ENCODE data around the gene ERBB4. TPM values are rescaled to one million over a fixed set of nuclear protein-coding genes. Genes with fewer than 3 reads are reported as not detected.
"Not testable (repeated sequence)": the region's sequence is repeated elsewhere in the genome, so short reads cannot be mapped to it uniquely, and the experiment has no call there.

ERBB4 gene
- total RNA-seq, 1 donor from 2014 or later, result 2.6 TPM

DNA sequence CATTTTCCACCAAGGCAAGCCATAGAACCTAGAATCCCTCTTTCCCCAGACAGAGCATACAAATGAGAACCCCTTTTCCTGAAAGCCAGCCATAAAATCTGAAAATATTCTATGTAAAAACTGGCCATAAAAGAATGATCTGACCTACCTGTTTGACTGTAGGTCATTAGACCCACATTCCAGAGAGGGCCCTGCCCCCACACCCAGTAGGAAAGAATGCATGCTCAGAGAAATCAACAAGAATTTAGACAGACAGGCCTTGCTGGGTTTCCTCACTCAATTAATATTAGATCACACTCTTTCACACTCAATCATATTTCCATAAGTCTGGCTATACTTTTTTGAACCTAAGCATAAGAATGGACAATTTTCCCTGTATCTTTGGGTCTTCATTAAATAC, 929.5 kb downstream of the ERBB4 start:
- no peak overlapping the region for H3K4me3 ChIP-seq (ENCODE audit: low read depth, low read length)
- no peaks in the 10 kb centered on the region for H3K27me3 ChIP-seq (ENCODE audit: control insufficient read depth, insufficient read depth, low read length)
- TF ChIP-seq, protein P1, sequence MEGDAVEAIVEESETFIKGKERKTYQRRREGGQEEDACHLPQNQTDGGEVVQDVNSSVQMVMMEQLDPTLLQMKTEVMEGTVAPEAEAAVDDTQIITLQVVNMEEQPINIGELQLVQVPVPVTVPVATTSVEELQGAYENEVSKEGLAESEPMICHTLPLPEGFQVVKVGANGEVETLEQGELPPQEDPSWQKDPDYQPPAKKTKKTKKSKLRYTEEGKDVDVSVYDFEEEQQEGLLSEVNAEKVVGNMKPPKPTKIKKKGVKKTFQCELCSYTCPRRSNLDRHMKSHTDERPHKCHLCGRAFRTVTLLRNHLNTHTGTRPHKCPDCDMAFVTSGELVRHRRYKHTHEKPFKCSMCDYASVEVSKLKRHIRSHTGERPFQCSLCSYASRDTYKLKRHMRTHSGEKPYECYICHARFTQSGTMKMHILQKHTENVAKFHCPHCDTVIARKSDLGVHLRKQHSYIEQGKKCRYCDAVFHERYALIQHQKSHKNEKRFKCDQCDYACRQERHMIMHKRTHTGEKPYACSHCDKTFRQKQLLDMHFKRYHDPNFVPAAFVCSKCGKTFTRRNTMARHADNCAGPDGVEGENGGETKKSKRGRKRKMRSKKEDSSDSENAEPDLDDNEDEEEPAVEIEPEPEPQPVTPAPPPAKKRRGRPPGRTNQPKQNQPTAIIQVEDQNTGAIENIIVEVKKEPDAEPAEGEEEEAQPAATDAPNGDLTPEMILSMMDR (IDR thresholded peaks at IDR 0.05; ENCODE audit: insufficient read depth, low read length, poor library complexity, severe bottlenecking), result no peak
- H3K36me3 ChIP-seq (ENCODE audit: control insufficient read depth, insufficient read depth, low read length), result no peaks in the 10 kb centered on the region
- no peak for DNase-seq (ENCODE audit: low read depth)

DNA sequence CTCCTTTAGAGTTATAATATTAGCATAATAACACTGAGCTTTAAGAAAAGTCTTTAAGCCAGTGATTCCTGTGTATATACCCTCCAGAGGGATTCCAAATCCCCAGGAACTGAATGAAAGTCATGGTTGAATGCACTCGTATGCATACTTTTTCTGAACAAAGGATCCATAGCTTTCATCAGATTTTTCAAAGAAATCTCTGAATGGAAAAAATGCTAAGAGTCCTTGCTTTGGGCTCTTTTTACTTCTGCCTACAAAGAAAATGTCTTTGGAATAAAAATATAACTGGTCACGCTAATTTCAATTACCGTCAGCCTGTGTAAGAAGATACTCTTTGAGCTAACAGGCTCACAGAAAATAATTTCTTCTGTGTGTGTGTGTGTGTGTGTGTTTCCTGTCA, 939.5 kb downstream of the ERBB4 start:
- H3K4me3 ChIP-seq (ENCODE audit: low read depth, low read length), result no peak overlapping the region
- TF ChIP-seq, protein P1 (IDR thresholded peaks at IDR 0.05; ENCODE audit: insufficient read depth, low read length, poor library complexity, severe bottlenecking), result no peak
- no peak for DNase-seq (ENCODE audit: low read depth)
- no peaks in the 10 kb centered on the region for H3K36me3 ChIP-seq (ENCODE audit: control insufficient read depth, insufficient read depth, low read length)
- H3K27me3 ChIP-seq (ENCODE audit: control insufficient read depth, insufficient read depth, low read length), result no peaks in the 10 kb centered on the region

DNA sequence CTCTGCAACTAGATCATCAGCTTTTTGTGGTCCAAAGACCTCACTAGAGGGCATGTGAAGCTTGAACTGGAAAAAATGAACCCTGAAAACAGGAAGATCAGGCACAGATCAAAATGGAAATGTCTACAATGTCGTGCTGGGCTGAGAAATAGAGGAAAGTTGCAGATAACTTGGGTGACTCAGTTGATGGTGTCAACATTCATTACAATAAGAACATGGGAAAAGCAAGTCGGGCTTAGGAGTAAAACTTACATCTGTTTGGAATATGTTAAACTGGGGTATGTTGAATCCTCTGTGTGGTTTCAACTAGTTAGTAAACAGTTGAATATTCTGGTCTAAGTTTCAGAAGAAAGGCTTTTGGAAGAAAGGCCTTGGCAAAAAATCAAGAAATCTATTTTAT, 940.4 kb downstream of the ERBB4 start:
- TF ChIP-seq, protein P1 (IDR thresholded peaks at IDR 0.05; ENCODE audit: insufficient read depth, low read length, poor library complexity, severe bottlenecking), result no peak
- Histone ChIP-seq H3K4me3 (ENCODE audit: low read depth, low read length) (no peak overlapping the region), H3K36me3 (ENCODE audit: control insufficient read depth, insufficient read depth, low read length) (no peaks in the 10 kb centered on the region), H3K27me3 (ENCODE audit: control insufficient read depth, insufficient read depth, low read length) (no peaks in the 10 kb centered on the region)
- DNase-seq (ENCODE audit: low read depth), result no peak

DNA sequence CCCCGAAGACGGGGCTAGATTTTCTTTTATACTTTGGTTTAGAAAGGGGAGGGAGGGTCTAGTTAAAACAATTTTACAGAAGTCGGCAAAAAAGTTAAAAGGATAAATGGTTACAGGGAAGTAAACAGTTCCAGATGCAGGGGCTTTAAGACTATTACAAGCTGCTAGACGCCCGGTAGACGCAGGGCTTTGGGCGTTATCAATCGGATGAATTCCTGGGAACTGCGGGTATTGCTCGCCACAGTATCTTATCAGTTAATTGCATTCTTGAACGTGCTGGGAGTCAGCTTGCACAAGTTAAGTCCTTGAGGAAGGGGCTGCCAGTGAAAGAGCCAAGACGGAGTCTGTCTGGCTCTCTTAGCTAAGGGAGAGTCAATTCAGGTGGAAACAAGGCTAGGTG, 946.6 kb downstream of the ERBB4 start:
- not testable (repeated sequence) for H3K36me3 ChIP-seq (ENCODE audit: control insufficient read depth, insufficient read depth, low read length); H3K4me3 ChIP-seq (ENCODE audit: low read depth, low read length); DNase-seq (ENCODE audit: low read depth); H3K27me3 ChIP-seq (ENCODE audit: control insufficient read depth, insufficient read depth, low read length)

DNA sequence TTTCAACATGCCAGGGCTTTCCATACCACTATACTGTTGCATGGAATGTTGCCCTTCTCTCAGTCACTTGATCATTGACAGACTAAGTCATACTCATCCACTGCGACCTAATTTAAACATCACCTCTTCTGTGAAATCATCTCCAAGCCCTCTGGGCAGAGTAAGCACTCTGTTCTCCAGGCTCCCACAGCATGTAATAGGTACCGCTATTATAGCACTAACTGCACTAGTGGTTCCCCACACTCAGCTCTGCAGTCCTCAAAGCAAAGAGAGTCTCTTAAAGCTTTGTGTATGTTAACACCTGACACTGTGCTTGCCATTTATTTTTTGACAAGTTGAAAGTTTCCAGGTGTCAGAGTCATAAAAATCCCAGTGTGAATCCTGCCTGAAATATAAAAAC, 947.2 kb downstream of the ERBB4 start:
- Histone ChIP-seq H3K4me3 (ENCODE audit: low read depth, low read length) (no peak overlapping the region), H3K36me3 (ENCODE audit: control insufficient read depth, insufficient read depth, low read length) (no peaks in the 10 kb centered on the region), H3K27me3 (ENCODE audit: control insufficient read depth, insufficient read depth, low read length) (no peaks in the 10 kb centered on the region)
- TF ChIP-seq, protein P1 (IDR thresholded peaks at IDR 0.05; ENCODE audit: insufficient read depth, low read length, poor library complexity, severe bottlenecking), result no peak
- DNase-seq (ENCODE audit: low read depth), result no peak

DNA sequence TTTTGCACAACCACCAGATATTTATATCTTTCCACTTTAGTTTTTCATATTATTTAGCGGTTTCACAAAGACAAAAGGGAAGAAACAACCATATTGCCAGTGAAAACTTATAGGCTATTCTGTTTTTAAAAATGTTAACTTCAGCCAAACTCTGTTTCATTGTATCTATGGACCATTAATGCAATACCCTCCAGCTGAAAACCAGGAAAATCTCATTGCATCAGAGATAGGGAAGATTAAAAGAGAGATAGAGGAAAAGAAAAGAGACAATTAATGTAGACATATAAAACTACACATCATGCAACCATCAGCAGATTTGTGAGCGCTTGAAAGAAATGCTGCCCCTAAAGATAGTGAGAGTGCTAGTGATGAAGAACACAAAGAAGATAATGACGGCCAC, 970.2 kb downstream of the ERBB4 start:
- TF ChIP-seq, protein P1 (IDR thresholded peaks at IDR 0.05; ENCODE audit: insufficient read depth, low read length, poor library complexity, severe bottlenecking), result no peak

More for the DNA sequence above, 970.2 kb downstream of the ERBB4 start:
- no peak for DNase-seq (ENCODE audit: low read depth)
- Histone ChIP-seq H3K36me3 (ENCODE audit: control insufficient read depth, insufficient read depth, low read length) (no peaks in the 10 kb centered on the region), H3K4me3 (ENCODE audit: low read depth, low read length) (no peak overlapping the region), H3K27me3 (ENCODE audit: control insufficient read depth, insufficient read depth, low read length) (no peaks in the 10 kb centered on the region)

Data from kidney epithelial cell (primary cell).